GM12878 (cell line): ENCODE results near the gene WIPF2. TPM values are rescaled to one million over a fixed set of nuclear protein-coding genes. Genes with fewer than 3 reads are reported as not detected.
A peak's percentile ranks its signal among the peaks of the same experiment; 100 is the strongest.

Experiments
- ATAC-seq: fragments of 200-7000 bp; cut with Tn5 transposase; 3 replicates; pipeline ENCODE4 v1.9.1; 2020; ENCODE audit warnings: mild to moderate bottlenecking, moderate library complexity
- BruUV-seq: library from RNA; stranded (reverse); fragments of 400-500 nt; replicated peaks from 2 replicates; lab custom pipeline; 2021; lab: Mats Ljungman, UMichigan
- CTCF ChIA-PET: fragments of 300-600 bp; sonication (Branson Sonifier 250); formaldehyde crosslinking; extraction: SDS; loops from one replicate; lab custom pipeline; 2021; ENCODE audit warnings: inconsistent platforms; lab: Yijun Ruan, JAX
- POLR2A ChIA-PET: fragments of 350-600 bp; formaldehyde crosslinking; extraction: SDS; loops from one replicate; lab custom pipeline; 2021; ENCODE audit warnings: inconsistent platforms; lab: Charles Lee
- RAD21 ChIA-PET: fragments of 300-600 bp; sonication (Branson Sonifier 250); formaldehyde crosslinking; loops from one replicate; lab custom pipeline; 2023; ENCODE audit warnings: antibody characterized with exemption; ENCODE audit not compliant: unreplicated experiment; lab: Charles Lee
- SMC1A ChIA-PET: fragments of 300-600 bp; sonication (Branson Sonifier 250); formaldehyde crosslinking; loops from one replicate; lab custom pipeline; 2023; ENCODE audit not compliant: unreplicated experiment, uncharacterized antibody; lab: Charles Lee
- DNase-seq: peaks from one replicate; pipeline ENCODE4 v3.0.0-alpha.2; 2011; ENCODE audit warnings: low read depth, low spot score
- FAIRE-seq: peaks from 3 replicates; lab custom pipeline; 2011; peaks lifted over from hg19 to GRCh38; lab: Jason Lieb, UNC
- H2AFZ ChIP-seq: 2 replicates; pipeline ENCODE4 v1.6.0; 2011; ENCODE audit warnings: low read depth, low read length, control low read depth; ENCODE audit not compliant: control insufficient read depth
- H3K27ac ChIP-seq: 2 replicates; pipeline ENCODE4 v1.5.1; 2011; ENCODE audit warnings: control low read depth; ENCODE audit not compliant: control insufficient read depth, insufficient read depth
- H3K27me3 ChIP-seq, 2 experiments: replicated peaks in 1 of 2; 2 replicates each; pipeline versions ENCODE4 v1.6.0 to v1.6.1; 2011; ENCODE audit warnings: low read length in 1 of 2; ENCODE audit not compliant: control insufficient read depth in 2 of 2, insufficient read depth in 2 of 2
- H3K36me3 ChIP-seq, 2 experiments: 2 replicates each; pipeline ENCODE4 v1.5.1; 2011; ENCODE audit warnings: low read length in 1 of 2; ENCODE audit not compliant: control insufficient read depth in 2 of 2, insufficient read depth in 2 of 2
- H3K4me1 ChIP-seq: 2 replicates; pipeline ENCODE4 v1.6.1; 2011; ENCODE audit warnings: mild to moderate bottlenecking, low read length, moderate library complexity, mixed read lengths; ENCODE audit not compliant: control insufficient read depth, insufficient read depth
- H3K4me2 ChIP-seq: 2 replicates; pipeline ENCODE4 v1.6.0; 2011; ENCODE audit warnings: control low read depth; ENCODE audit not compliant: control insufficient read depth, insufficient read depth
- H3K4me3 ChIP-seq: fragments of 200-600 bp; sonication (generic); 2 replicates; pipeline ENCODE4 v1.5.1; 2016
- H3K79me2 ChIP-seq: 2 replicates; pipeline ENCODE4 v1.6.0; 2011; ENCODE audit warnings: low read length; ENCODE audit not compliant: control insufficient read depth, insufficient read depth
- H3K9ac ChIP-seq: 2 replicates; pipeline ENCODE4 v1.8.0; 2011; ENCODE audit warnings: low read length, control low read depth, mixed read lengths; ENCODE audit not compliant: control insufficient read depth, insufficient read depth
- H3K9me3 ChIP-seq: replicated peaks from 3 replicates; pipeline ENCODE4 v1.5.1; 2011; ENCODE audit warnings: mild to moderate bottlenecking, low read length; ENCODE audit not compliant: control insufficient read depth, insufficient read depth
- H4K20me1 ChIP-seq: 2 replicates; pipeline ENCODE4 v1.6.0; 2011; ENCODE audit not compliant: control insufficient read depth, insufficient read depth
- ASH2L ChIP-seq: fragments of 300-600, 200-600 bp; sonication (generic); IDR thresholded peaks from 2 replicates; pipeline ENCODE4 v1.6.1; 2017; ENCODE audit warnings: low read depth, mild to moderate bottlenecking, borderline replicate concordance
- CEBPB ChIP-seq, 2 experiments: fragments of 150-350 bp in 1 of 2; IDR thresholded peaks; 2 replicates each; pipeline ENCODE4 v1.6.1; 2012 to 2014; ENCODE audit warnings: low read depth in 2 of 2, low read length in 2 of 2, borderline replicate concordance in 1 of 2, inconsistent platforms in 1 of 2
- CEBPZ ChIP-seq: fragments of 150-350 bp; IDR thresholded peaks from 2 replicates; pipeline ENCODE4 v1.6.1; 2016; ENCODE audit warnings: low read depth, low read length
- CREB1 ChIP-seq: IDR thresholded peaks from 2 replicates; pipeline ENCODE4 v1.6.1; 2012; ENCODE audit warnings: low read depth, mild to moderate bottlenecking, inconsistent platforms
- HDAC2 ChIP-seq: fragments of 200-600 bp; sonication (generic); IDR thresholded peaks from 2 replicates; pipeline ENCODE4 v1.6.1; 2017
- MXI1 ChIP-seq: fragments of 150-350 bp; IDR thresholded peaks from 2 replicates; pipeline ENCODE4 v1.6.1; 2011; ENCODE audit warnings: low read depth, mild to moderate bottlenecking, inconsistent platforms, low read length, improper control_type of control experiment
- POLR2AphosphoS2 ChIP-seq: IDR thresholded peaks from 2 replicates; pipeline ENCODE4 v1.6.1; 2011; ENCODE audit warnings: low read depth, mild to moderate bottlenecking, low read length, improper control_type of control experiment, moderate library complexity
- POLR2AphosphoS5 ChIP-seq: IDR thresholded peaks from 2 replicates; pipeline ENCODE4 v1.6.1; 2011; ENCODE audit warnings: mild to moderate bottlenecking, low read length, inconsistent platforms
- SUZ12 ChIP-seq: fragments of 200-600 bp; sonication (generic); IDR thresholded peaks from one replicate; pipeline ENCODE4 v1.6.1; 2018; ENCODE audit warnings: antibody characterized with exemption, mild to moderate bottlenecking; ENCODE audit not compliant: unreplicated experiment
- TARDBP ChIP-seq: IDR thresholded peaks from 2 replicates; pipeline ENCODE4 v1.6.1; 2016; ENCODE audit warnings: borderline replicate concordance
- YBX1 ChIP-seq: fragments of 450-650 bp; IDR thresholded peaks from 2 replicates; pipeline ENCODE4 v1.6.1; 2016; ENCODE audit warnings: antibody characterized with exemption
- ZBTB33 ChIP-seq: fragments of 450-650 bp; IDR thresholded peaks from 2 replicates; pipeline ENCODE4 v1.6.1; 2017; ENCODE audit warnings: mild to moderate bottlenecking
- ZNF687 ChIP-seq: fragments of 450-650 bp; IDR thresholded peaks from 2 replicates; pipeline ENCODE4 v1.6.1; 2017; ENCODE audit warnings: mild to moderate bottlenecking, moderate library complexity
- WGBS: methylation state at CpG from one replicate; pipeline ENCODE4 v1.1.6; 2016; ENCODE audit warnings: low lambda C conversion rate; ENCODE audit not compliant: insufficient replicate concordance, insufficient coverage; ENCODE audit errors: missing lambda C conversion rate; 5-methylcytosine and 5-hydroxymethylcytosine counted together
- in situ Hi-C: fragments of 300-500 bp; cut with MboI; formaldehyde crosslinking; loops from 9 replicates; pipeline ENCODE4 v1.14.3; 2018; ENCODE audit warnings: mixed read lengths
- intact Hi-C: fragments of 100-400 bp; cut with micrococcal nuclease; formaldehyde crosslinking; loops from one replicate; pipeline ENCODE4 v1.14.2; 2022; ENCODE audit not compliant: unreplicated experiment
- polyA plus RNA-seq, 11 experiments: library from polyadenylated mRNA; depleted of rRNA in 4 of 11; unstranded in 6 of 11; stranded (reverse) in 5 of 11; fragments of >200 nt; fragmentation: Nextera tagmentation in 4 of 11; fragmentation: Illumina TruSeq in 1 of 11; extraction: Ambion mirVana in 4 of 11; extraction: Trizol in 1 of 11; gene quantifications; 1 replicate in 1 of 11; 2 replicates in 10 of 11; pipeline versions ENCODE4 v1.2.1 to v1.2.3, GENCODE V29; 2011 to 2016; ENCODE audit warnings: inconsistent platforms in 2 of 11, missing spikeins in 2 of 11, low read depth in 1 of 11
- total RNA-seq, 4 experiments: library from RNA; depleted of rRNA in 3 of 4; stranded (reverse); fragments of >200 nt in 3 of 4; fragmentation: Illumina TruSeq in 1 of 4; extraction: Trizol in 1 of 4; gene quantifications; 2 replicates each; pipeline versions ENCODE4 v1.2.1 to v1.2.3, GENCODE V29; 2013 to 2021

WIPF2 gene
- total and polyA plus RNA-seq, 10 of the 15 experiments (the other 5 are each of a cell fraction or from before 2014, with no cell fraction given), result 4.2 to 20.8 (median 7.1) TPM

GRCh38 chr17:40219594-40220338 is 662 bp downstream of the WIPF2 start:
- H3K36me3 ChIP-seq, result no peaks in the 10 kb centered on the region
- TF ChIP-seq ZNF687 (no peak), YBX1 (no peak), ASH2L (no peak), POLR2AphosphoS2 (no peak), SUZ12 (no peak), TARDBP (no peak), POLR2AphosphoS5 (no peak), ZBTB33 (no peak), MXI1 (peak; percentile 45; the same call in 1 of the 2 replicates), CREB1 (no peak), CEBPB (IDR thresholded peaks at IDR 0.05; ENCODE audit: borderline replicate concordance in 1 of 2, low read depth in 2 of 2, low read length in 2 of 2) (no peak), HDAC2 (no peak), CEBPZ (no peak)

More at GRCh38 chr17:40219594-40220338, 662 bp downstream of the WIPF2 start:
- in situ Hi-C loops, result no loop called here
- 1% methylated on average over 18 of the region's 24 CpGs for WGBS
- H3K9ac ChIP-seq, result peak overlapping the region; percentile 57
- POLR2A ChIA-PET, result interaction anchor here (1.2 to 2.1 kb wide), 10 partner anchors 11 to 108 kb away, joined by 3 to 11 read pairs (median 4); partner anchors contain the start of gene CDC6
- ATAC-seq (peak; percentile 39), DNase-seq (no peak), FAIRE-seq (peak; percentile 38)
- peak overlapping the region; percentile 55 for H2AFZ ChIP-seq
- no peaks in the 10 kb centered on the region for H4K20me1 ChIP-seq
- H3K9me3 ChIP-seq, result no peaks in the 10 kb centered on the region
- RAD21 ChIA-PET, result interaction anchor here (1.0 to 2.2 kb wide), 8 partner anchors 18 to 239 kb away, joined by 3 to 12 read pairs (median 6); partner anchors contain the start of genes CDC6, PSMD3 and RARA
- peaks cover 4% of the 10 kb centered on the region; the same call in 1 of the 2 replicates for H3K4me1 ChIP-seq
- BruUV-seq, result TSS peak; percentile 81
- intact Hi-C loops, result loop anchor here (5.0 kb wide), 1 partner anchor 73 kb away; no protein-coding TSS in a partner anchor
- SMC1A ChIA-PET, result interaction anchor here (0.9 to 2.5 kb wide), 9 partner anchors 12 to 106 kb away, joined by 3 to 22 read pairs (median 5); partner anchors contain the start of gene CASC3
- H3K79me2 ChIP-seq, result peaks cover 24% of the 10 kb centered on the region
- peak overlapping the region; percentile 73; the same call in 1 of the 2 replicates for H3K27ac ChIP-seq
- CTCF ChIA-PET, result interaction anchor here (0.6 to 3.5 kb wide), 8 partner anchors 10 to 207 kb away, joined by 3 to 27 read pairs (median 8); partner anchors contain the start of gene CDC6
- H3K4me3 ChIP-seq, result peak overlapping the region; percentile 99
- no peaks in the 10 kb centered on the region for H3K27me3 ChIP-seq
- H3K4me2 ChIP-seq, result peak overlapping the region; percentile 66
